ENCODE results near the gene EZR.

The EZR gene

GRCh38 chr6:158787395-158787794 lies 31.8 kb downstream of the EZR start:
- no peaks in the 10 kb centered on the region for H3K27me3 ChIP-seq (ENCODE audit: control insufficient read depth, insufficient read depth, low read length)
- peaks cover 16% of the 10 kb centered on the region for H3K79me2 ChIP-seq
- no peaks in the 10 kb centered on the region for H3K9me3 ChIP-seq (ENCODE audit: control insufficient read depth, low read length)
- TF ChIP-seq, protein P1, sequence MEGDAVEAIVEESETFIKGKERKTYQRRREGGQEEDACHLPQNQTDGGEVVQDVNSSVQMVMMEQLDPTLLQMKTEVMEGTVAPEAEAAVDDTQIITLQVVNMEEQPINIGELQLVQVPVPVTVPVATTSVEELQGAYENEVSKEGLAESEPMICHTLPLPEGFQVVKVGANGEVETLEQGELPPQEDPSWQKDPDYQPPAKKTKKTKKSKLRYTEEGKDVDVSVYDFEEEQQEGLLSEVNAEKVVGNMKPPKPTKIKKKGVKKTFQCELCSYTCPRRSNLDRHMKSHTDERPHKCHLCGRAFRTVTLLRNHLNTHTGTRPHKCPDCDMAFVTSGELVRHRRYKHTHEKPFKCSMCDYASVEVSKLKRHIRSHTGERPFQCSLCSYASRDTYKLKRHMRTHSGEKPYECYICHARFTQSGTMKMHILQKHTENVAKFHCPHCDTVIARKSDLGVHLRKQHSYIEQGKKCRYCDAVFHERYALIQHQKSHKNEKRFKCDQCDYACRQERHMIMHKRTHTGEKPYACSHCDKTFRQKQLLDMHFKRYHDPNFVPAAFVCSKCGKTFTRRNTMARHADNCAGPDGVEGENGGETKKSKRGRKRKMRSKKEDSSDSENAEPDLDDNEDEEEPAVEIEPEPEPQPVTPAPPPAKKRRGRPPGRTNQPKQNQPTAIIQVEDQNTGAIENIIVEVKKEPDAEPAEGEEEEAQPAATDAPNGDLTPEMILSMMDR (IDR thresholded peaks at IDR 0.05), result no peak
- H3K9ac ChIP-seq, result no peak overlapping the region
- H3K4me3 ChIP-seq (ENCODE audit: low read depth, low read length), result no peak overlapping the region
- H3K36me3 ChIP-seq (ENCODE audit: control insufficient read depth, insufficient read depth, low read length), result peaks cover 4% of the 10 kb centered on the region
- H3K4me1 ChIP-seq, result peaks cover 61% of the 10 kb centered on the region
- peak overlapping the region; percentile 85 for H3K27ac ChIP-seq
- H3K4me2 ChIP-seq (ENCODE audit: low read length), result no peak overlapping the region
- no peak overlapping the region for H2AFZ ChIP-seq

DNA sequence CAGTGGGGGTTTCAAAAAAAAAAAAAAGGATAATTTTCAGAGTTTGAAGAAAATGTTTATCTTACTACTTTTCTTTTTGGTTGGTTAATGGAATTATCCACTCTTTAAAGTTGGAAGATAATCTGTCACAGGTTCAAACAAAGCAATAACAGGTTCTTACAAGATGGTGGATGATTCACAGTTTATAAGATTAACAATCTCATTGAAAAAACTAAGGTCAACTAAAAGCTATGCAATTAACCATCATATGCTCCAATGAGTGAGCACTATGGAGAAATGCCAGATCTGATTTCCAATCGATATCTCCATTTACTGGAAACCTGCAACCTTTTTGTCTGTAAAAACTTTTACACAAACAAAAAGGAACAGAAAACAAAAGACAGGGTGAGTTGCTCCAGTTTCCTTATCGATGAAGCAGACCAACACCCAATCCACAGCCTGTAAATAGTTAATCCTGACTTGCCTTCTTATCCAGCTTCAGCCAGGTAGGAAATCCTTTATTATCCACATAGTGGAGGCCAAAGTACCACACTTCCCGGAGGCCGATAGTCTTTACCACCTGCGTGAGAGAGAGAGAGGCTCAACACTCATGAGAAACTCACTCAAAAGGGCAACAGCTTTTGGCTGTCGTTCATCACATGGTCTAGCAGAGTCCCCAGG lies 32.4 kb downstream of the EZR start:
- TF ChIP-seq, protein P1 (IDR thresholded peaks at IDR 0.05), result no peak
- peaks cover 4% of the 10 kb centered on the region for H3K36me3 ChIP-seq (ENCODE audit: control insufficient read depth, insufficient read depth, low read length)
- peak overlapping the region; percentile 85 for H3K27ac ChIP-seq

DNA sequence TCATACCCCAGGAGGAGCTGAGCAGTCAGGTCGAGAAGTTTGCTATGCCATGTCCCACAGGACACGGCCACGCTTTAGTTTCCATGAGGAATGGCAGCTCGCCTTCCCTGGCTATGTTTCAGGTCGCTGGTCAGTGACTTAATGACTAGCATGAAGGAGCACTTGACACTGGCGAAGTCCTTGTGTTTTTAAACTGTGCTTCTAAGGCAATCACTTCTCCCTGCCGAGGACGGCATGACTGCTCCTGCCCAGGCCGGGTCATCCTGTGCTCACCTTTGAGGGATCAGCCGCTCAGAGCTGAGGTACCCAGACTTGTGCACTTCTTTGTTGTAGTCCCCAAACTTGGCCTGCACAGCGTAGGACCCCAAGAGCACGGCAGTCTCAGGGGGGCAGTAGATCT lies 34.1 kb downstream of the EZR start:
- TF ChIP-seq, protein P1 (IDR thresholded peaks at IDR 0.05), result no peak
- Histone ChIP-seq H3K36me3 (ENCODE audit: control insufficient read depth, insufficient read depth, low read length) (peaks cover 4% of the 10 kb centered on the region), H3K4me1 (peaks cover 72% of the 10 kb centered on the region), H3K79me2 (peaks cover 4% of the 10 kb centered on the region), H3K9ac (no peak overlapping the region), H3K4me3 (ENCODE audit: low read depth, low read length) (no peak overlapping the region), H3K9me3 (ENCODE audit: control insufficient read depth, low read length) (no peaks in the 10 kb centered on the region), H3K4me2 (ENCODE audit: low read length) (no peak overlapping the region), H3K27ac (peak overlapping the region; percentile 85), H2AFZ (no peak overlapping the region), H3K27me3 (ENCODE audit: control insufficient read depth, insufficient read depth, low read length) (no peaks in the 10 kb centered on the region)

More for the DNA sequence above, 32.4 kb downstream of the EZR start:
- Histone ChIP-seq H3K4me2 (ENCODE audit: low read length) (no peak overlapping the region), H3K79me2 (peaks cover 10% of the 10 kb centered on the region), H3K9me3 (ENCODE audit: control insufficient read depth, low read length) (no peaks in the 10 kb centered on the region), H3K4me1 (peaks cover 61% of the 10 kb centered on the region), H2AFZ (no peak overlapping the region), H3K27me3 (ENCODE audit: control insufficient read depth, insufficient read depth, low read length) (no peaks in the 10 kb centered on the region), H3K4me3 (ENCODE audit: low read depth, low read length) (no peak overlapping the region), H3K9ac (no peak overlapping the region)

DNA sequence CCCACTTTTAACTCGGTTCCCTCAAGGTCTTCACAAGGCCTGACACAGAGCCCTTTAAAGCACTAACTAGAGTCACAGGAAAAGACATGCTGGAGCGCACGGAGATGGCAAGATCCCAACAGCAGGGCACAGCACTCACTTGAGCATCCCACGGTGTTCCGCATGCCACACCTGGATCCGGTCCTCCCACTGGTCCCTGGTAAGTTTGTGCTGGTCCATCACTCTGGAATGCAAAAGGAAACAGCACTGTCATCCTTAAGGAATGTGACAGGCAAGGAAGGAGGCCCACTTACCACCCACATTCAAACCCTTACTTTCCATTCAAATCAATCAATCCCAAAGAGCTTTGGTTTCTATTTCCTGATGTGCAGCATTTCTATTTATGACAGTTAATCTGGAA lies 34.7 kb downstream of the EZR start:
- Histone ChIP-seq H3K4me2 (ENCODE audit: low read length) (no peak overlapping the region), H3K9me3 (ENCODE audit: control insufficient read depth, low read length) (no peaks in the 10 kb centered on the region), H3K27me3 (ENCODE audit: control insufficient read depth, insufficient read depth, low read length) (no peaks in the 10 kb centered on the region), H3K36me3 (ENCODE audit: control insufficient read depth, insufficient read depth, low read length) (peaks cover 4% of the 10 kb centered on the region), H3K9ac (no peak overlapping the region), H3K79me2 (peaks cover 7% of the 10 kb centered on the region), H2AFZ (no peak overlapping the region), H3K27ac (peak overlapping the region; percentile 85), H3K4me3 (ENCODE audit: low read depth, low read length) (no peak overlapping the region), H3K4me1 (peaks cover 69% of the 10 kb centered on the region)
- TF ChIP-seq, protein P1 (IDR thresholded peaks at IDR 0.05), result no peak

DNA sequence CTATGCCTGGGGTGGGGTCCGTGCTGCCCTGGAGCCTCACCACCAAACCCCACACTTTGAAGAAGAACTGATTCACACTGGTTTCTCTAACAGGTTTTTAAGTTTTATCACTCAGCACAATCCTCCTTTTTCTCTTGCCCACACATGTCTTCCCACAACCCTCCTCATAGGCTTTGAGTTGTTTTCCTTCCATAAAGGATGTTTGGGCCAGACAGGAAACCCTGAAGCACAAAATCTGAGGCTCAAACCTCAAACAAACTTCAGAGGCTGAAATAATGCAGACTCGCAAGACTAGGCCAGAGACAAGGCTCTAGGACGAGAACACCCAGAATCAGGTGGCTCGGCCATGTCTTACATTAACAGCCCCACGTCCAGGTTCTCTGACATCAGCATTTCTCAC lies 35.3 kb downstream of the EZR start:
- Histone ChIP-seq H3K36me3 (ENCODE audit: control insufficient read depth, insufficient read depth, low read length) (peaks cover 4% of the 10 kb centered on the region), H3K4me3 (ENCODE audit: low read depth, low read length) (no peak overlapping the region), H3K27me3 (ENCODE audit: control insufficient read depth, insufficient read depth, low read length) (no peaks in the 10 kb centered on the region), H3K9ac (no peak overlapping the region), H3K4me2 (ENCODE audit: low read length) (no peak overlapping the region), H3K4me1 (peaks cover 69% of the 10 kb centered on the region), H3K27ac (peak overlapping the region; percentile 85), H3K9me3 (ENCODE audit: control insufficient read depth, low read length) (no peaks in the 10 kb centered on the region), H3K79me2 (peaks cover 11% of the 10 kb centered on the region), H2AFZ (no peak overlapping the region)
- TF ChIP-seq, protein P1 (IDR thresholded peaks at IDR 0.05), result no peak
